ENCODE measurements around the gene MRPL18.
A peak's percentile ranks its signal among the peaks of the same experiment; 100 is the strongest.
"Not testable (repeated sequence)": the region's sequence is repeated elsewhere in the genome, so short reads cannot be mapped to it uniquely, and the experiment has no call there.

MRPL18 gene

GRCh38 chr6:159816775-159817174, 26.5 kb downstream of the MRPL18 start:
- not testable (repeated sequence) for DNase-seq (ENCODE audit: low read depth in 2 of 2)

GRCh38 chr6:159817951-159818739, 27.9 kb downstream of the MRPL18 start:
- DNase-seq (ENCODE audit: low read depth in 2 of 2), result no peak

GRCh38 chr6:159819098-159819497, 28.8 kb downstream of the MRPL18 start:
- no peak for DNase-seq (ENCODE audit: low read depth in 2 of 2)

DNA sequence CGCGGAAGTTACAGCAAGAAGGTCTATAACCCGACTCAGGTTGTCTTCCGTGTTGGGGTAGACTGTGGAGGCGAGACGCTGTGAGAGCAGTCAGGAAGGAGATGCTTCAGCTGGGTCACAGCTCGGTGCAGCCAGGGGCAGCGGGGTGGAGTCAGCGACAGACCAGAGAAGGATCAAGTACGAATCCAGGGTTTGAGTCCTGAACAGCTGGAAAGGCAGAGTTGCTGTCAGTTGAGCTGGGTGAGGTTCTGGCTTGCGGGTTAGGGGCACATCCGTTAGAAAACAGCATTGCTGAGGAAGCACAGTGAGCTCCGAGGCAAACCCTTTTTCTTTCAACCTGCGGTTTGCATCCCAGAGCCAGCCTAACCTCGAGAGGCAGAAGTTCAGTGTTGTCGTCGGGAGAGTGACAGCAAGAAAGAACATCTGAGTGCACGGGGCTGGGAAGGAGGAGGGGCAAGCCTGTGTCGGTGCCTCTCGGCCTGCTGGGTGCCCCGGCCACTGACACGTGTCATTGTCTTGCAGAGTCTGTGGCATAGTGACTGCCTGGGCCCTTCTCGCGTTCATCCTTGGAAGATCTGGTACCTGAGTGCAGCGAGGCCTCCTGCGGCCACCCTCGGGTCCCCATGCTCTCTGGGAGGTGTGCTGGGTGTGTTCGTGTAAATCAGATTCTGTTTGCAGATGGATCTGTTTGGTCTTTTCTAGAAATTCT, 29.8 kb downstream of the MRPL18 start:
- no peak for DNase-seq (ENCODE audit: low read depth in 2 of 2)

- DNase-seq (ENCODE audit: low read depth in 2 of 2), result no peak
Observed at GRCh38 chr6:159821122-159821521, 30.9 kb downstream of the MRPL18 start.

GRCh38 chr6:159821726-159822125, 31.5 kb downstream of the MRPL18 start:
- no peak for DNase-seq (ENCODE audit: low read depth in 2 of 2)

DNA sequence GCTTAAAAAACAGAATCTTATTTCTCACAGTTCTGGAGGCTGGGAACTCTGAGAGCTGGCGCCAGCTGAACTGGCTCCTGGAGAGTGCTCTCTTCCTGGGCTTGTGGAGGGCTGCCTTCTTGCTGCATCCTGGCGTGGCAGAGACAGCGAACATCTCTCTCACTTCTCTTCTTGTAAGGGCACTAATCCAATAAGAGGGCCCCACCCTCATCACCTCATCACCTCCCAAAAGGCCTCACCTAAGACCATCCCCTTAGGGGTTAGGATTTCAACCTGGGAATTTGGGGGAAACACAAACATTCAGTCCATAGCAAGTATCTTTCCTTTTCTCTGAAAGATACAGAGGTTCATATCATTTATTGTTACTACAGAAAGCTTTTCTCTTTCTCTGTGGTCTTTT, 33.7 kb downstream of the MRPL18 start:
- no peak for DNase-seq (ENCODE audit: low read depth in 2 of 2)

DNA sequence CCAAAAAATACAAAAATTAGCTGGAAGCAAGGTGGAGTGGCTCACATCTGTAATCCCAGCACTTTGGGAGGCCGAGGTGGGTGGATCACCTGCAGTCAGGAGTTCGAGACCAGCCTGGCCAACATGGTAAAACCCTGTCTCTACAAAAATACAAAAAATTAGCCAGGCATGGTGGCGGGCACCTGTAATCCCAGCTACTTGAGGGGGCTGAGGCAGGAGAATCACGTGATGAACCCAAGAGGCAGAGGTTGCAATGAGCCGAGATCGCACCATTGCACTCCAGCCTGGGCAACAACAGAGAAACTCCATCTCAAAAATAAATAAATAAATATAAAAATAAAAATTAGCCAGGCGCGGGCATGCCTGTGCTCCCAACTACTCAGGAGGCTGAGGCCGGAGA, 34.4 kb downstream of the MRPL18 start:
- DNase-seq (ENCODE audit: low read depth in 2 of 2), result not testable (repeated sequence)

- DNase-seq (ENCODE audit: low read depth in 2 of 2), result no peak
Observed at GRCh38 chr6:159826004-159826403, 35.7 kb downstream of the MRPL18 start.

- DNase-seq (ENCODE audit: low read depth in 2 of 2), result no peak
Observed at GRCh38 chr6:159826968-159827647, 36.8 kb downstream of the MRPL18 start.

- peak in 1 of 2 experiments; percentile 10 for DNase-seq (ENCODE audit: low read depth in 2 of 2)
Observed at GRCh38 chr6:159828074-159828473, 37.8 kb downstream of the MRPL18 start.

GRCh38 chr6:159829526-159829925, 39.3 kb downstream of the MRPL18 start:
- no peak for DNase-seq (ENCODE audit: low read depth in 2 of 2)

GRCh38 chr6:159830501-159831372, 40.5 kb downstream of the MRPL18 start:
- DNase-seq (ENCODE audit: low read depth in 2 of 2), result no peak

- DNase-seq (ENCODE audit: low read depth in 2 of 2), result no peak
Observed at GRCh38 chr6:159831373-159831679, 41.1 kb downstream of the MRPL18 start.

DNA sequence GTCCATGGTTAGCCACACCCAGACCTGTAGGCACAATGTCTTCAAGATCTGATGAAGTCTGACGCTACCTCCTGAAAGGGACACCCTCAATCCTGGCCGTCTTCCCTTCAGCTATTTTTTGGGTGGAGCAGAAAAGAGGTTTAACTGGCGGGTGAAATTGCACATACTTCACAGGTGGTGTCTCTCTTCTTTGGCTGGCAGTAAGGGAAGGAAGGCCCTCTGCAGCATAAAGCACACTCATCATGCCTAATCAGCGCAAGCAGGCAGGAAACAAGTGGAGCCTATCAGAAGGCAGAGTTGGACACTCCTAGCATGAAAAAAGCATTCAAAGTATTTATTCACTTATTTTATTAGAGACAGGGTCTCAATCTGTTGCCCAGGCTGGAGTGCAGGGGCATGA, 42.7 kb downstream of the MRPL18 start:
- no peak for DNase-seq (ENCODE audit: low read depth in 2 of 2)

- no peak for DNase-seq (ENCODE audit: low read depth in 2 of 2)
Observed at GRCh38 chr6:159833556-159833955, 43.3 kb downstream of the MRPL18 start.

GRCh38 chr6:159833997-159834603, 43.8 kb downstream of the MRPL18 start:
- no peak for DNase-seq (ENCODE audit: low read depth in 2 of 2)

DNA sequence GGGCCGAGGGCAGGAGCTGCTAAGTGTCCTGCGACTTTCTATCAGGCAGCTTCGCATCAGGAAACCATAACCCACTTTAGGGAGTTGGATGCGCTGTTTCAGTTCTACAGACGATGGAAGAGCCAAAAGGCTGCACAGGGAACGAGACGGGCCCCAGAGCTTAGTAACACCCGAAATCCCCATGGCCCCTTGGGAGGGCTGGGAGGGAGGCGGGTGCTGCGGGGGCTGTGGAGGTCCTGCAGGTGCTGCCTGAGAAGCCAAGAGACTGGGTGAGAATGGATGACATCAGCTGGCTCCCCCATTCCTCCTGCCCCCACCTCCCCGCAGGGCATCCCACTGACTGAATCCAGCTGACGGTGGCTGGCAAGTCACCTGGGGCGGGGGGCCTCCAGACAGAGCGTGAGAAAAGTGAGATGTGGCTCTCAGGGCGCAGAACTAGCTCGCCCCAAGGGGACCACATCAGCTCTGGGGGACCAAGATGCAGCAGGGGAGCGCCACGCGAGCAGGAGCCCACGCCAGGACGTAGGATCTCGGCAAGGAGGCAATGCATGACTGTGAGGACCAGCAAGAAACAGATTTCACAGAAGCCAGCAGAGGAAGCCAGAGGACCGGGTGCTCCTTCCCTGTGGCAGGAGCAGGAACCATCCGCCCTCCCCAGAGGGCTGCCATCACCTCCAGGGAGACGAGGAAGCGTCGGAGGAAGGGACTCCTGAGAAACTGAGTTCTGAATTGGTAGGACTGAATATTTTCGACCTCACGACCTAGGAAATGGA, 46.6 kb downstream of the MRPL18 start:
- no peak for DNase-seq (ENCODE audit: low read depth in 2 of 2)

- DNase-seq (ENCODE audit: low read depth in 2 of 2), result no peak
Observed at GRCh38 chr6:159837511-159837910, 47.2 kb downstream of the MRPL18 start.

- no peak for DNase-seq (ENCODE audit: low read depth in 2 of 2)
Observed at GRCh38 chr6:159838020-159838744, 47.9 kb downstream of the MRPL18 start.

All from fibroblast of skin of left quadriceps (primary cell).